ENCODE data around the gene SLC2A4.

The SLC2A4 gene

DNA sequence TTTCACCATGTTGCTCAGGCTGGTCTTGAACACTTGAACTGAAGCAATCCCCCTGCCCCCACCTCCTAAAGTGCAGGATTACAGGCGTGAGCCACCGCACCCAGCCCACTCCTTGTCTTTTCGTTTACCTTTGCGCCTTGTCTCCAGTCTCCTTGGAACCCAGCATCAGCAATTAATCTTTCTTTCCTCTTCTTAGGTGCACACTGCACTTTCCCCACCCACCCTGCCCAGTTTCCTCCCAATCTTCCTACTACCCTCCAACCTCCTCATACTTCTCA lies 17.8 kb upstream of the SLC2A4 start:
- Histone ChIP-seq H3K27me3 (ENCODE audit: low read depth) (no peaks in the 10 kb centered on the region), H3K4me1 (peaks cover 29% of the 10 kb centered on the region), H3K4me3 (no peak overlapping the region), H3K36me3 (replicated peaks) (peaks cover 15% of the 10 kb centered on the region), H3K9me3 (no peaks in the 10 kb centered on the region)
- peak in 1 of 2 experiments; percentile 17 for DNase-seq (ENCODE audit: low spot score in 2 of 2)
- in situ Hi-C loops (cut with MboI; ENCODE audit: low sequenced_read_pairs) = no loop called here

GRCh38 chr17:7266784-7267183 lies 14.7 kb upstream of the SLC2A4 start:
- Histone ChIP-seq H3K36me3 (replicated peaks) (no peaks in the 10 kb centered on the region), H3K4me1 (peaks cover 29% of the 10 kb centered on the region), H3K27me3 (ENCODE audit: low read depth) (no peaks in the 10 kb centered on the region), H3K9me3 (no peaks in the 10 kb centered on the region), H3K4me3 (no peak overlapping the region)
- DNase-seq (ENCODE audit: low spot score in 2 of 2) = no peak
- in situ Hi-C loops (cut with MboI; ENCODE audit: low sequenced_read_pairs) = no loop called here

- no peaks in the 10 kb centered on the region for H3K27me3 ChIP-seq (ENCODE audit: low read depth)
- no peak for DNase-seq (ENCODE audit: low spot score in 2 of 2)
- in situ Hi-C loops (cut with MboI; ENCODE audit: low sequenced_read_pairs) = no loop called here
Measured at GRCh38 chr17:7279448-7279847, 2.1 kb upstream of the SLC2A4 start.

GRCh38 chr17:7280519-7281073 lies 922 bp upstream of the SLC2A4 start:
- Histone ChIP-seq H3K4me3 (peak overlapping the region; percentile 75), H3K9me3 (no peaks in the 10 kb centered on the region), H3K36me3 (replicated peaks) (no peaks in the 10 kb centered on the region), H3K4me1 (peaks cover 8% of the 10 kb centered on the region), H3K27me3 (ENCODE audit: low read depth) (no peaks in the 10 kb centered on the region)
- in situ Hi-C loops (cut with MboI; ENCODE audit: low sequenced_read_pairs) = loop anchor here (5.0 kb wide), 1 partner anchor 67 kb away; no protein-coding TSS in a partner anchor
- peak; percentile 85 to 92 for DNase-seq (ENCODE audit: low spot score in 2 of 2)

More at GRCh38 chr17:7279448-7279847, 2.1 kb upstream of the SLC2A4 start:
- H3K4me3 ChIP-seq = no peak overlapping the region
- no peaks in the 10 kb centered on the region for H3K36me3 ChIP-seq (replicated peaks)
- no peaks in the 10 kb centered on the region for H3K9me3 ChIP-seq
- peaks cover 8% of the 10 kb centered on the region for H3K4me1 ChIP-seq

DNA sequence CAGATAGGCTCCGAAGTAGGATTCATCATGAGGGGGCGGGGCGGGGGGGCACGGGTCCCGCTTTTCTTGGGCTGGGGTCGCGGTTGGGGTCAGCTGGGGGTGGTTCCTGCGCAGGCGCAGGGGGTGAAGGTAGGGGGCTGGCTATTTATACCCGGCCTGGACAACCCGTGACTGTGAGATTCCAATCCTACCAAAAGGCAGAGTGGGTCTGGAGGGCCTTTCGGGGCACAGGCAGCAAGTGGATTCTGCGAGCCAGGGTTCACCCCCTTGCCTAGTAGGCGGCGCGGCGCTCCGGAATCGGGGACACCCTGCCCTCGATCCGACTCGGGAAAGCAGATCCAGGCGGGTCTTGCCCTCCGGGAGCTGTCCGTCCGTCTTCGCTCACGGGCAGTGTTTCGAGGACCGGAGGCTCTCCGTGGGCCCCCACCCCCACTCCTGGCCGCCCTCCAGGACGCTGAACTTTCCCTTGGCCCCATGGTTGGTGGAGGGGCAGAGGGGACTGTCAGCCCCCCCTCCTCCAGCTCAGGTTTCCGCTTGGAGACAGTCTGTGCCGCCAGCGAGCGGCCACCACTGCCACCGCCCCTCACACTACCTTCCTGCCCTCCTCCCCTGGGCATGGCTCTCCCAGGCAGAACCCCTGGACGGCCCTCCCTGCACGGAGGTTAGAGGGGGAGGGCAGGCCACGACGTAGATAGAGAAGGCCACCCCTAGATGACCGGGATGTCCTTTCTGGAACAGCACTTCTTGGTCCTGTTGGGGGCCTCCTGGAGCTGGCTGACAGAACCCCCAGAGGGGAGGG lies 634 bp downstream of the SLC2A4 start:
- H3K36me3 ChIP-seq (replicated peaks) = no peaks in the 10 kb centered on the region; the same call in 1 of the 2 replicates
- H3K4me3 ChIP-seq = peak overlapping the region; percentile 75
- in situ Hi-C loops (cut with MboI; ENCODE audit: low sequenced_read_pairs) = loop anchor here (5.0 kb wide), 1 partner anchor 65 kb away; no protein-coding TSS in a partner anchor

DNA sequence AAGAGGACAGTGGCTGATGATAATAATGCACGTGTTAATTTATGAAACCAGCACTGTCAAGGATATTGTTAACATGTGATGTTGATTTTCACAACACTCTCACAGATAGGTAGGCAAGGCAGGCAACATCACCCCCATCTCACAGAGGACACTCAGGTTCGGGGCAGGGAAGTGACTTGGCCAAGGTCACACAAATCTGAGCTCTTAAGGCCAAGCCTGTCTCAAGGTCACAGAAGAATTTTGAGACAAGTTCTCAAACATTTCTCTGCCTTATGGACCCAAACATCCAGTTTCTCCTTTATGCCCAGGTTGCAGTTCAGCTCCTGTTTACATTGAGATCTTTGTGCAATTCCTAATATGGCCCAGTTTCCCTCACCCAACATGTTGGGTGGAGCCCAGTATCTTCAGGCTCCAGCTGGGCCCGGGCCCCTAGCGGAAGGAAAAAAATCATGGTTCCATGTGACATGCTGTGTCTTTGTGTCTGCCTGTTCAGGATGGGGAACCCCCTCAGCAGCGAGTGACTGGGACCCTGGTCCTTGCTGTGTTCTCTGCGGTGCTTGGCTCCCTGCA lies 1.3 kb downstream of the SLC2A4 start:
- Histone ChIP-seq H3K4me3 (no peak overlapping the region; the same call in 1 of the 2 replicates), H3K27me3 (ENCODE audit: low read depth) (no peaks in the 10 kb centered on the region), H3K9me3 (no peaks in the 10 kb centered on the region), H3K4me1 (peaks cover 8% of the 10 kb centered on the region), H3K36me3 (replicated peaks) (no peaks in the 10 kb centered on the region; the same call in 1 of the 2 replicates)
- no peak for DNase-seq (ENCODE audit: low spot score in 2 of 2)
- in situ Hi-C loops (cut with MboI; ENCODE audit: low sequenced_read_pairs) = loop anchor here (5.0 kb wide), 1 partner anchor 64 kb away; no protein-coding TSS in a partner anchor

More for the DNA sequence above, 634 bp downstream of the SLC2A4 start:
- H3K9me3 ChIP-seq = no peaks in the 10 kb centered on the region
- DNase-seq (ENCODE audit: low spot score in 2 of 2) = peak in 1 of 2 experiments; percentile 35
- no peaks in the 10 kb centered on the region for H3K27me3 ChIP-seq (ENCODE audit: low read depth)
- H3K4me1 ChIP-seq = peaks cover 8% of the 10 kb centered on the region

DNA sequence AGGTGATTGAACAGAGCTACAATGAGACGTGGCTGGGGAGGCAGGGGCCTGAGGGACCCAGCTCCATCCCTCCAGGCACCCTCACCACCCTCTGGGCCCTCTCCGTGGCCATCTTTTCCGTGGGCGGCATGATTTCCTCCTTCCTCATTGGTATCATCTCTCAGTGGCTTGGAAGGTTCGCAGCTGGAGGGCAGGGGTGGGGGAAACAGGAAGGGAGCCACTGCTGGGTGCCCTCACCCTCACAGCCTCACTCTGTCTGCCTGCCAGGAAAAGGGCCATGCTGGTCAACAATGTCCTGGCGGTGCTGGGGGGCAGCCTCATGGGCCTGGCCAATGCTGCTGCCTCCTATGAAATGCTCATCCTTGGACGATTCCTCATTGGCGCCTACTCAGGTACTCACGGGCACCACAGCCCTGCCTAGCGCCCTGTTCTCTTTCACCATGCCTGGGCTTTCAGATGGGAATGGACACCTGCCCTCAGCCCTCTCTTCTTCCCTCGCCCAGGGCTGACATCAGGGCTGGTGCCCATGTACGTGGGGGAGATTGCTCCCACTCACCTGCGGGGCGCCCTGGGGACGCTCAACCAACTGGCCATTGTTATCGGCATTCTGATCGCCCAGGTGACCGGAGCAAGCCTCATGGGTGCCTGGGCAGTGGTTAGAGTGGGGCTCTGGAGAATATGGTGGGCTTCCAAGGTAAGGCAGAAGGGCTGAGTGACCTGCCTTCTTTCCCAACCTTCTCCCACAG lies 2.1 kb downstream of the SLC2A4 start:
- Histone ChIP-seq H3K4me1 (peaks cover 8% of the 10 kb centered on the region), H3K36me3 (replicated peaks) (no peaks in the 10 kb centered on the region; the same call in 1 of the 2 replicates), H3K9me3 (no peaks in the 10 kb centered on the region), H3K4me3 (no peak overlapping the region), H3K27me3 (ENCODE audit: low read depth) (no peaks in the 10 kb centered on the region)
- in situ Hi-C loops (cut with MboI; ENCODE audit: low sequenced_read_pairs) = loop anchor here (5.0 kb wide), 1 partner anchor 64 kb away; no protein-coding TSS in a partner anchor
- no peak for DNase-seq (ENCODE audit: low spot score in 2 of 2)

DNA sequence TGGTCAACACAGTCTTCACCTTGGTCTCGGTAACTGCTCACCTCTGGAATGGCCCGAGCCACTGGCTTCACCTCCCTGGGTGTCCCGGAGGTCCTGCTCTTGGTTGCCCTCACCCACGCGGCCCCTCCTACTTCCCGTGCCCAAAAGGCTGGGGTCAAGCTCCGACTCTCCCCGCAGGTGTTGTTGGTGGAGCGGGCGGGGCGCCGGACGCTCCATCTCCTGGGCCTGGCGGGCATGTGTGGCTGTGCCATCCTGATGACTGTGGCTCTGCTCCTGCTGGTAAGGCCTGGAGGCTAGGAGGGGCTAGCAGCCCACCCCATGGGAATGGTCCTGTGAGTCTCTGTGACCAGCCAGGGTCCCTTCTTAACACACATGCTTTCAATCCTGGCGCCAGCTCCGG lies 3.4 kb downstream of the SLC2A4 start:
- Histone ChIP-seq H3K4me3 (no peak overlapping the region), H3K36me3 (replicated peaks) (no peaks in the 10 kb centered on the region; the same call in 1 of the 2 replicates), H3K4me1 (peaks cover 8% of the 10 kb centered on the region), H3K9me3 (no peaks in the 10 kb centered on the region), H3K27me3 (ENCODE audit: low read depth) (no peaks in the 10 kb centered on the region)
- in situ Hi-C loops (cut with MboI; ENCODE audit: low sequenced_read_pairs) = loop anchor here (5.0 kb wide), 1 partner anchor 62 kb away; no protein-coding TSS in a partner anchor
- DNase-seq (ENCODE audit: low spot score in 2 of 2) = no peak

GRCh38 chr17:7285679-7286078 lies 4.2 kb downstream of the SLC2A4 start:
- Histone ChIP-seq H3K9me3 (no peaks in the 10 kb centered on the region), H3K4me3 (no peak overlapping the region), H3K27me3 (ENCODE audit: low read depth) (no peaks in the 10 kb centered on the region), H3K4me1 (peaks cover 6% of the 10 kb centered on the region), H3K36me3 (replicated peaks) (no peaks in the 10 kb centered on the region; the same call in 1 of the 2 replicates)
- in situ Hi-C loops (cut with MboI; ENCODE audit: low sequenced_read_pairs) = no loop called here
- DNase-seq (ENCODE audit: low spot score in 2 of 2) = no peak

DNA sequence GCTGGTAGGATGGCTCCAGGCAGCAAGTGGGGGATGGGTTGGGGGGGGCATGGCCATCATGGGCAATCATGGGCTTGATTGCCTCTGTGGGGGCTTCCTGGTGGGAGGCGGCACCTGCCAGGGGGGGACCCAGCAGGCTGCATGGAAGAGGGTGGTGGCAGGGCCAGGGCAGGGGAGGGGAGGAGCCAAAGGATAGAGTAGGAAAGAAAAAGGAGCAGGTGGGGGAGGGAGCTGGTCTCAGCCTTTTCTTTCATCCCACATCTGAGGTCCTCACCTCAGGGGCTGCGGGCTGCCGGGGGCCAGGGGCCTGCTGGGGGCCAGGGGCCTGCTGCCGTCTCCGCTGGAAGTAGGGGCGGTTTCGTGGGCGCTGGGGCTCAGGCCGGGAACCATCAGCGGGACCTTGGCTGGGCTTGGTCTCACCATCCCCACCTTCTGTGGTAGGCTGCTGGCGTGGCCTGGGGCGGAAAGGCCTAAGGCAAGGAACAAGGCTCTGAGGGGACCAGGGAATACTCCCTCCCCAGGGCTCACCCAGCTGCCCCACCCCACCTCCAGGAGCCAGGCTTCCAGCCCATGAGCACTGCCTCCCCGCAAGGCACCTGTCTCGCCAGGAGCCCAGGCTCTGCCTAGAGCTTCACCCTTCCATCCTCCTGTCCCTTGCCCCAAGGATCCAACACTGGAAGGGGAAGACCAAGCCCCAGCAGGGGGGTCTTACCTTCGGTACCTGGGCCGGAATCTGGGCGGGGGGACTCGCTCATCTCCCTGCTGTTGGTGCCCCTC lies 7.9 kb downstream of the SLC2A4 start:
- Histone ChIP-seq H3K27me3 (ENCODE audit: low read depth) (peaks cover 6% of the 10 kb centered on the region), H3K4me1 (peaks cover 8% of the 10 kb centered on the region; the same call in 1 of the 2 replicates), H3K4me3 (no peak overlapping the region), H3K9me3 (no peaks in the 10 kb centered on the region), H3K36me3 (replicated peaks) (no peaks in the 10 kb centered on the region; the same call in 1 of the 2 replicates)
- no peak for DNase-seq (ENCODE audit: low spot score in 2 of 2)
- in situ Hi-C loops (cut with MboI; ENCODE audit: low sequenced_read_pairs) = no loop called here

DNA sequence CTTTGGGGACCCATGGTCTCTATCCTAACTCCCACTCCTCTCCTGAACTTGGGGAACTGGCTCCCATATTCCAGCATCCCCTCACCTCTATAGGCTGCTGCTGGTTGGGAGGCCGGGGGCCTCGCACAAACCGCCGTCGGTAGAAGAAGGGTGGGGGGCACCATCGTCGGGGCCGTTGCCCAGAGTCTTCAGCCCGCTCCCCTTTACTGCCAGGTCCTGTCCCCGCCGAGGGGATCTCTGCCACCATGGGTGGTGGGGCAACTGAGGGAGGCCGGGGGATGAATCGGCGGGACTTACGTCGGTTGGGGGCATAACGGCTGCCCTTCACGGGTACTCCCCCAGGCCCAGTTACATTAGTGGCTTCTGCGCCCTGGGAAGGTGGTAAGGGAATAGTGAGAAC lies 8.6 kb downstream of the SLC2A4 start:
- Histone ChIP-seq H3K9me3 (no peaks in the 10 kb centered on the region), H3K4me1 (peaks cover 11% of the 10 kb centered on the region), H3K27me3 (ENCODE audit: low read depth) (peaks cover 6% of the 10 kb centered on the region), H3K4me3 (no peak overlapping the region), H3K36me3 (replicated peaks) (no peaks in the 10 kb centered on the region; the same call in 1 of the 2 replicates)
- in situ Hi-C loops (cut with MboI; ENCODE audit: low sequenced_read_pairs) = no loop called here
- DNase-seq (ENCODE audit: low spot score in 2 of 2) = no peak

GRCh38 chr17:7290685-7291084 lies 9.2 kb downstream of the SLC2A4 start:
- Histone ChIP-seq H3K27me3 (ENCODE audit: low read depth) (peaks cover 6% of the 10 kb centered on the region), H3K4me3 (no peak overlapping the region), H3K4me1 (peaks cover 11% of the 10 kb centered on the region), H3K36me3 (replicated peaks) (no peaks in the 10 kb centered on the region; the same call in 1 of the 2 replicates), H3K9me3 (no peaks in the 10 kb centered on the region)
- no peak for DNase-seq (ENCODE audit: low spot score in 2 of 2)
- in situ Hi-C loops (cut with MboI; ENCODE audit: low sequenced_read_pairs) = no loop called here

GRCh38 chr17:7292194-7292593 lies 10.7 kb downstream of the SLC2A4 start:
- peaks cover 14% of the 10 kb centered on the region for H3K4me1 ChIP-seq
- no peaks in the 10 kb centered on the region for H3K36me3 ChIP-seq (replicated peaks)
- H3K27me3 ChIP-seq (ENCODE audit: low read depth) = peaks cover 6% of the 10 kb centered on the region
- H3K9me3 ChIP-seq = no peaks in the 10 kb centered on the region
- in situ Hi-C loops (cut with MboI; ENCODE audit: low sequenced_read_pairs) = no loop called here
- DNase-seq (ENCODE audit: low spot score in 2 of 2) = no peak
- H3K4me3 ChIP-seq = no peak overlapping the region

Data from HAP-1 (cell line).